H1 (cell line): ENCODE measurements around the gene TXNDC15. TPM values are rescaled to one million over a fixed set of nuclear protein-coding genes. Genes with fewer than 3 reads are reported as not detected.

Experiments used
- CBX8 ChIP-seq: fragments of 300-800, 300-1000 bp; sonication (generic); IDR thresholded peaks from 2 replicates; pipeline ENCODE4 v1.7.1; 2016; ENCODE audit warnings: low read depth, low read length, borderline replicate concordance
- CTBP2 ChIP-seq: IDR thresholded peaks from 2 replicates; pipeline ENCODE4 v1.7.0; 2011; ENCODE audit warnings: borderline replicate concordance, mild to moderate bottlenecking, moderate library complexity, mixed read lengths, low read length; ENCODE audit not compliant: insufficient read depth, insufficient read length
- PHF8 ChIP-seq: fragments of 200-600 bp; sonication (generic); conservative IDR thresholded peaks from 2 replicates; pipeline ENCODE4 v1.7.1; 2012; ENCODE audit warnings: low read depth, mild to moderate bottlenecking, inconsistent platforms, low read length, moderate library complexity
- SIN3A ChIP-seq, 2 experiments: IDR thresholded peaks in 1 of 2; conservative IDR thresholded peaks in 1 of 2; 2 replicates each; pipeline ENCODE4 v1.6.1; 2011 to 2012; ENCODE audit warnings: low read length in 2 of 2, improper control_type of control experiment in 1 of 2, low read depth in 1 of 2, mild to moderate bottlenecking in 1 of 2
- TAF1 ChIP-seq: IDR thresholded peaks from 2 replicates; pipeline ENCODE4 v1.6.1; 2011; ENCODE audit warnings: mild to moderate bottlenecking, low read depth, low read length
- polyA plus RNA-seq, 7 experiments: library from polyadenylated mRNA; depleted of rRNA in 3 of 7; stranded (reverse) in 5 of 7; unstranded in 2 of 7; fragments of >200 nt in 5 of 7; fragments of 200-250 nt in 2 of 7; gene quantifications; 1 replicate in 5 of 7; 2 replicates in 1 of 7; 4 replicates in 1 of 7; pipeline versions ENCODE4 v1.2.1 to v1.2.3, GENCODE V29; 2011 to 2013; ENCODE audit warnings: missing spikeins in 2 of 7, mixed read lengths in 2 of 7
- total RNA-seq: library from RNA; stranded (reverse); fragmentation: NEBNext Ultra II Directional; extraction: Animal tissue kit (Norgen Biotek cat#: 25700); gene quantifications from 2 replicates; pipeline ENCODE4 v1.2.1, GENCODE V29; 2021

Gene TXNDC15
- total and polyA plus RNA-seq, 2 of the 8 experiments (the other 6 are each of a cell fraction or from before 2014, with no cell fraction given) = 20.1 to 30.8 TPM

- TF ChIP-seq SIN3A (conservative IDR thresholded peaks at IDR 0.05 in 1 of 2, IDR thresholded peaks at IDR 0.05 in 1 of 2; ENCODE audit: low read depth in 1 of 2, low read length in 2 of 2) (no peak), CTBP2 (no peak), PHF8 (no peak), CBX8 (no peak), TAF1 (no peak)
Measured at GRCh38 chr5:134857401-134857800, 16.8 kb upstream of the TXNDC15 start (continued).
